RWPE2 (cell line): ENCODE measurements around the gene ANKRD13A.

Experiments
- ATAC-seq: fragments of 200-7000 bp; cut with Tn5 transposase; 3 replicates; pipeline ENCODE4 v1.9.1; 2021; ENCODE audit warnings: low read depth
- DNase-seq: peaks from one replicate; pipeline ENCODE4 v3.0.0-alpha.2; 2020; ENCODE audit warnings: low spot score
- H3K27ac ChIP-seq: fragments of 450-650 bp; 2 replicates; pipeline ENCODE4 v1.5.1; 2017; ENCODE audit warnings: mild to moderate bottlenecking; ENCODE audit not compliant: poor library complexity, severe bottlenecking
- H3K27me3 ChIP-seq: fragments of 250-450 bp; sonication (Bioruptor Pico); 2 replicates; pipeline ENCODE4 v1.5.1; 2021; ENCODE audit warnings: mild to moderate bottlenecking, moderate library complexity; ENCODE audit not compliant: insufficient read depth, poor library complexity, severe bottlenecking
- H3K36me3 ChIP-seq: fragments of 250-450 bp; sonication (Bioruptor Pico); 2 replicates; pipeline ENCODE4 v1.5.1; 2020; ENCODE audit warnings: low read depth, mild to moderate bottlenecking, moderate library complexity
- H3K4me1 ChIP-seq: fragments of 250-450 bp; sonication (Bioruptor Pico); 2 replicates; pipeline ENCODE4 v1.5.1; 2021; ENCODE audit warnings: mild to moderate bottlenecking, moderate library complexity; ENCODE audit not compliant: insufficient read depth, poor library complexity, severe bottlenecking
- H3K4me3 ChIP-seq: fragments of 250-450 bp; sonication (Bioruptor Pico); 2 replicates; pipeline ENCODE4 v1.5.1; 2021; ENCODE audit warnings: mild to moderate bottlenecking, moderate library complexity; ENCODE audit not compliant: severe bottlenecking
- H3K9me3 ChIP-seq: fragments of 250-450 bp; sonication (Bioruptor Pico); 2 replicates; pipeline ENCODE4 v1.5.1; 2021; ENCODE audit warnings: mild to moderate bottlenecking, moderate library complexity; ENCODE audit not compliant: severe bottlenecking
- CTCF ChIP-seq: fragments of 450-650 bp; IDR thresholded peaks from one replicate; pipeline ENCODE4 v1.5.1; 2017; ENCODE audit warnings: mild to moderate bottlenecking, moderate library complexity; ENCODE audit not compliant: poor library complexity, severe bottlenecking

Gene ANKRD13A

GRCh38 chr12:109961612-109962011 is 37.6 kb upstream of the ANKRD13A start:
- DNase-seq, result no peak
- Histone ChIP-seq H3K9me3 (no peaks in the 10 kb centered on the region), H3K36me3 (peaks cover 64% of the 10 kb centered on the region)

GRCh38 chr12:109962398-109962797 is 36.8 kb upstream of the ANKRD13A start:
- no peak for ATAC-seq
- Histone ChIP-seq H3K36me3 (peaks cover 72% of the 10 kb centered on the region), H3K27ac (no peak overlapping the region), H3K4me3 (no peak overlapping the region), H3K27me3 (no peaks in the 10 kb centered on the region), H3K9me3 (no peaks in the 10 kb centered on the region), H3K4me1 (no peaks in the 10 kb centered on the region)
- DNase-seq, result no peak
- TF ChIP-seq CTCF, result no peak

More at GRCh38 chr12:109961612-109962011, 37.6 kb upstream of the ANKRD13A start:
- Histone ChIP-seq H3K4me3 (no peak overlapping the region), H3K27ac (no peak overlapping the region), H3K4me1 (no peaks in the 10 kb centered on the region), H3K27me3 (no peaks in the 10 kb centered on the region)
- no peak for ATAC-seq
- no peak for TF ChIP-seq CTCF

GRCh38 chr12:109963330-109963729 is 35.9 kb upstream of the ANKRD13A start:
- TF ChIP-seq CTCF, result no peak
- no peaks in the 10 kb centered on the region for H3K27me3 ChIP-seq
- no peak for DNase-seq
- no peaks in the 10 kb centered on the region for H3K4me1 ChIP-seq
- H3K9me3 ChIP-seq, result no peaks in the 10 kb centered on the region
- no peak overlapping the region for H3K4me3 ChIP-seq
- no peak for ATAC-seq
- no peak overlapping the region for H3K27ac ChIP-seq
- peaks cover 76% of the 10 kb centered on the region for H3K36me3 ChIP-seq

GRCh38 chr12:109963743-109964429 is 35.3 kb upstream of the ANKRD13A start:
- peaks cover 76% of the 10 kb centered on the region for H3K36me3 ChIP-seq

More at GRCh38 chr12:109963743-109964429, 35.3 kb upstream of the ANKRD13A start:
- DNase-seq, result no peak
- Histone ChIP-seq H3K4me1 (no peaks in the 10 kb centered on the region), H3K27ac (no peak overlapping the region), H3K4me3 (no peak overlapping the region), H3K9me3 (no peaks in the 10 kb centered on the region), H3K27me3 (no peaks in the 10 kb centered on the region)
- ATAC-seq, result no peak
- TF ChIP-seq CTCF, result no peak
